H9 (cell line): ENCODE data around the gene MTMR12. TPM values are rescaled to one million over a fixed set of nuclear protein-coding genes. Genes with fewer than 3 reads are reported as not detected.

ENCODE experiments used
- DNase-seq: peaks from one replicate; pipeline ENCODE4 v3.0.0-alpha.2; 2017
- H2AFZ ChIP-seq: one replicate; pipeline ENCODE4 v1.6.1; 2013; ENCODE audit warnings: mild to moderate bottlenecking, low read length, control low read depth, moderate library complexity
- H2AK5ac ChIP-seq: 2 replicates; pipeline ENCODE4 v1.6.1; 2013; ENCODE audit warnings: low read length, control low read depth, mixed read lengths; ENCODE audit not compliant: insufficient read length
- H2BK120ac ChIP-seq: one replicate; pipeline ENCODE4 v1.6.1; 2013; ENCODE audit warnings: low read depth, mild to moderate bottlenecking, low read length, control low read depth, inconsistent platforms; ENCODE audit not compliant: poor library complexity, severe bottlenecking
- H2BK12ac ChIP-seq: 2 replicates; pipeline ENCODE4 v1.6.1; 2013; ENCODE audit warnings: low read length, control low read depth, mixed read lengths, low read depth; ENCODE audit not compliant: insufficient read length
- H2BK15ac ChIP-seq: 2 replicates; pipeline ENCODE4 v1.6.1; 2013; ENCODE audit warnings: low read depth, low read length, control low read depth
- H2BK20ac ChIP-seq: one replicate; pipeline ENCODE4 v1.6.1; 2013; ENCODE audit warnings: low read depth, mild to moderate bottlenecking, low read length, control low read depth, inconsistent platforms; ENCODE audit not compliant: poor library complexity, severe bottlenecking
- H2BK5ac ChIP-seq: 2 replicates; pipeline ENCODE4 v1.6.1; 2013; ENCODE audit warnings: low read length, control low read depth, mixed read lengths; ENCODE audit not compliant: insufficient read length
- H3K14ac ChIP-seq: 2 replicates; pipeline ENCODE4 v1.6.1; 2013; ENCODE audit warnings: low read length, control low read depth; ENCODE audit not compliant: insufficient read depth
- H3K18ac ChIP-seq: 2 replicates; pipeline ENCODE4 v1.6.1; 2013; ENCODE audit warnings: low read depth, mild to moderate bottlenecking, mixed read lengths, low read length, control low read depth; ENCODE audit not compliant: insufficient read length
- H3K23ac ChIP-seq: 2 replicates; pipeline ENCODE4 v1.6.1; 2013; ENCODE audit warnings: low read length, control low read depth, mixed read lengths, low read depth; ENCODE audit not compliant: insufficient read length
- H3K23me2 ChIP-seq: 2 replicates; pipeline ENCODE4 v1.6.1; 2013; ENCODE audit warnings: low read depth, mild to moderate bottlenecking, mixed read lengths, low read length, control low read depth; ENCODE audit not compliant: insufficient read length, poor library complexity, severe bottlenecking
- H3K27ac ChIP-seq: 2 replicates; pipeline ENCODE4 v1.5.1; 2013; ENCODE audit warnings: low read length, control low read depth, mixed read lengths, low read depth; ENCODE audit not compliant: insufficient read length
- H3K27me3 ChIP-seq: 2 replicates; pipeline ENCODE4 v1.6.1; 2013; ENCODE audit warnings: low read length, control low read depth, inconsistent platforms; ENCODE audit not compliant: insufficient read depth
- H3K4ac ChIP-seq: 2 replicates; pipeline ENCODE4 v1.6.1; 2013; ENCODE audit warnings: low read depth, mild to moderate bottlenecking, control low read depth, inconsistent platforms, low read length, moderate library complexity
- H3K4me1 ChIP-seq: 2 replicates; pipeline ENCODE4 v1.6.1; 2013; ENCODE audit warnings: low read length, control low read depth, inconsistent platforms; ENCODE audit not compliant: insufficient read depth
- H3K4me2 ChIP-seq: 2 replicates; pipeline ENCODE4 v1.6.1; 2013; ENCODE audit warnings: low read length, control low read depth, mixed read lengths; ENCODE audit not compliant: insufficient read length, insufficient read depth
- H3K56ac ChIP-seq: 2 replicates; pipeline ENCODE4 v1.6.1; 2013; ENCODE audit warnings: low read depth, mild to moderate bottlenecking, mixed read lengths, low read length, control low read depth; ENCODE audit not compliant: insufficient read length
- H3K79me1 ChIP-seq: 2 replicates; pipeline ENCODE4 v1.6.1; 2013; ENCODE audit warnings: low read depth, mild to moderate bottlenecking, moderate library complexity, low read length, control low read depth, inconsistent platforms; ENCODE audit not compliant: insufficient read depth, poor library complexity, severe bottlenecking
- H3K79me2 ChIP-seq: 2 replicates; pipeline ENCODE4 v1.6.1; 2013; ENCODE audit warnings: low read length, control low read depth, inconsistent platforms; ENCODE audit not compliant: insufficient read depth
- H3K9ac ChIP-seq: 2 replicates; pipeline ENCODE4 v1.6.1; 2013; ENCODE audit warnings: low read length, control low read depth, mixed read lengths; ENCODE audit not compliant: insufficient read length; ENCODE audit errors: extremely low read depth
- H3K9me3 ChIP-seq: one replicate; pipeline ENCODE4 v1.6.1; 2013; ENCODE audit warnings: low read depth, low read length, inconsistent platforms; ENCODE audit not compliant: control insufficient read depth
- H3T11ph ChIP-seq: one replicate; pipeline ENCODE4 v1.6.1; 2013; ENCODE audit warnings: mild to moderate bottlenecking, low read length, control low read depth, inconsistent platforms
- H4K20me1 ChIP-seq: one replicate; pipeline ENCODE4 v1.6.1; 2013; ENCODE audit not compliant: control insufficient read depth, insufficient read length, insufficient read depth
- H4K5ac ChIP-seq: 2 replicates; pipeline ENCODE4 v1.6.1; 2013; ENCODE audit warnings: low read depth, mild to moderate bottlenecking, mixed read lengths, low read length, control low read depth; ENCODE audit not compliant: insufficient read length
- H4K8ac ChIP-seq: replicated peaks from 2 replicates; pipeline ENCODE4 v1.6.1; 2013; ENCODE audit warnings: low read length, control low read depth, mixed read lengths, low read depth; ENCODE audit not compliant: insufficient read length
- H4K91ac ChIP-seq: 2 replicates; pipeline ENCODE4 v1.6.1; 2013; ENCODE audit warnings: low read depth, mild to moderate bottlenecking, moderate library complexity, mixed read lengths, low read length, control low read depth; ENCODE audit not compliant: insufficient read length
- H3K27ac Mint-ChIP-seq, 3 experiments: 2 replicates in 2 of 3; 3 replicates in 1 of 3; pipeline ENCODE4 v1.8.0; 2020 to 2021; ENCODE audit warnings: mixed read lengths in 3 of 3, mild to moderate bottlenecking in 1 of 3, moderate library complexity in 1 of 3
- H3K27me3 Mint-ChIP-seq: 2 replicates; pipeline ENCODE4 v1.8.0; 2021; ENCODE audit warnings: low read depth, mild to moderate bottlenecking, moderate library complexity, mixed read lengths
- H3K36me3 Mint-ChIP-seq, 3 experiments: 2 replicates in 2 of 3; 3 replicates in 1 of 3; pipeline ENCODE4 v1.8.0; 2020 to 2021; ENCODE audit warnings: low read depth in 3 of 3, mixed read lengths in 3 of 3; ENCODE audit not compliant: insufficient read depth in 1 of 3
- H3K4me1 Mint-ChIP-seq, 2 experiments: 2 replicates each; pipeline ENCODE4 v1.8.0; 2020; ENCODE audit warnings: mixed read lengths in 2 of 2
- H3K4me3 Mint-ChIP-seq, 2 experiments: 2 replicates in 1 of 2; 3 replicates in 1 of 2; pipeline ENCODE4 v1.8.0; 2020 to 2021; ENCODE audit warnings: mild to moderate bottlenecking in 2 of 2, mixed read lengths in 2 of 2, moderate library complexity in 1 of 2
- H3K9me3 Mint-ChIP-seq, 2 experiments: 2 replicates in 1 of 2; 3 replicates in 1 of 2; pipeline ENCODE4 v1.8.0; 2020; ENCODE audit warnings: mild to moderate bottlenecking in 2 of 2, mixed read lengths in 2 of 2, moderate library complexity in 1 of 2
- WGBS: extraction: QIAGEN DNeasy Blood & Tissue Kit; methylation state at CpG from one replicate; pipeline ENCODE4 v1.1.7; 2013; ENCODE audit warnings: missing lambda C conversion rate, low lambda C conversion rate, mixed read lengths; ENCODE audit not compliant: insufficient read length; ENCODE audit errors: extremely low coverage; 5-methylcytosine and 5-hydroxymethylcytosine counted together
- total RNA-seq: library from RNA; stranded (reverse); gene quantifications from 2 replicates; pipeline ENCODE4 v1.2.1, GENCODE V29; 2021
- TF ChIP-seq, protein P1 (sequence below): fragments of 200-600 bp; sonication (generic); conservative IDR thresholded peaks from 3 replicates; pipeline ENCODE4 v1.8.0; 2021; ENCODE audit warnings: antibody characterized with exemption, mild to moderate bottlenecking

The MTMR12 gene
- total RNA-seq, 1 experiment from 2014 or later, result 39.3 TPM

GRCh38 chr5:32245742-32246141 is 67.0 kb downstream of the MTMR12 start:
- Histone ChIP-seq H3K4me2 (no peak overlapping the region), H2BK20ac (no peak overlapping the region), H2BK120ac (no peak overlapping the region), H3T11ph (no peak overlapping the region), H3K9me3 (no peaks in the 10 kb centered on the region), H3K18ac (no peak overlapping the region), H3K9ac (no peak overlapping the region), H3K27ac (no peak overlapping the region), H3K23ac (no peak overlapping the region), H3K27me3 (no peaks in the 10 kb centered on the region; the same call in 1 of the 2 replicates), H3K23me2 (no peaks in the 10 kb centered on the region), H2BK5ac (no peak overlapping the region), H4K8ac (no peak overlapping the region), H4K91ac (no peak overlapping the region), H4K5ac (no peak overlapping the region), H4K20me1 (no peaks in the 10 kb centered on the region), H2AFZ (no peak overlapping the region), H2BK12ac (no peak overlapping the region), H3K56ac (no peak overlapping the region), H3K4ac (no peak overlapping the region), H2AK5ac (no peak overlapping the region), H3K4me1 (no peaks in the 10 kb centered on the region), H2BK15ac (no peak overlapping the region), H3K79me1 (no peaks in the 10 kb centered on the region), H3K14ac (no peak overlapping the region), H3K79me2 (no peaks in the 10 kb centered on the region)
- no peak for DNase-seq
- no peaks in the 10 kb centered on the region for H3K27me3 Mint-ChIP-seq
- H3K4me1 Mint-ChIP-seq, result peaks cover 7 to 9% of the 10 kb centered on the region in 2 experiments; a peak in 2 of 4 replicates
- TF ChIP-seq, protein P1, sequence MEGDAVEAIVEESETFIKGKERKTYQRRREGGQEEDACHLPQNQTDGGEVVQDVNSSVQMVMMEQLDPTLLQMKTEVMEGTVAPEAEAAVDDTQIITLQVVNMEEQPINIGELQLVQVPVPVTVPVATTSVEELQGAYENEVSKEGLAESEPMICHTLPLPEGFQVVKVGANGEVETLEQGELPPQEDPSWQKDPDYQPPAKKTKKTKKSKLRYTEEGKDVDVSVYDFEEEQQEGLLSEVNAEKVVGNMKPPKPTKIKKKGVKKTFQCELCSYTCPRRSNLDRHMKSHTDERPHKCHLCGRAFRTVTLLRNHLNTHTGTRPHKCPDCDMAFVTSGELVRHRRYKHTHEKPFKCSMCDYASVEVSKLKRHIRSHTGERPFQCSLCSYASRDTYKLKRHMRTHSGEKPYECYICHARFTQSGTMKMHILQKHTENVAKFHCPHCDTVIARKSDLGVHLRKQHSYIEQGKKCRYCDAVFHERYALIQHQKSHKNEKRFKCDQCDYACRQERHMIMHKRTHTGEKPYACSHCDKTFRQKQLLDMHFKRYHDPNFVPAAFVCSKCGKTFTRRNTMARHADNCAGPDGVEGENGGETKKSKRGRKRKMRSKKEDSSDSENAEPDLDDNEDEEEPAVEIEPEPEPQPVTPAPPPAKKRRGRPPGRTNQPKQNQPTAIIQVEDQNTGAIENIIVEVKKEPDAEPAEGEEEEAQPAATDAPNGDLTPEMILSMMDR, result no peak
- H3K27ac Mint-ChIP-seq, result no peak overlapping the region
- H3K4me3 Mint-ChIP-seq, result no peak overlapping the region
- H3K36me3 Mint-ChIP-seq, result peaks cover 51 to 85% (median 83%) of the 10 kb centered on the region in 3 experiments; a peak in 6 of 7 replicates
- H3K9me3 Mint-ChIP-seq, result no peaks in the 10 kb centered on the region
- WGBS, result no CpG with 5 or more reads among the region's 1 CpG
